Measurements from ENCODE around the gene EIF5B.
"Not testable (repeated sequence)": the region's sequence is repeated elsewhere in the genome, so short reads cannot be mapped to it uniquely, and the experiment has no call there.

Gene EIF5B, protein sequence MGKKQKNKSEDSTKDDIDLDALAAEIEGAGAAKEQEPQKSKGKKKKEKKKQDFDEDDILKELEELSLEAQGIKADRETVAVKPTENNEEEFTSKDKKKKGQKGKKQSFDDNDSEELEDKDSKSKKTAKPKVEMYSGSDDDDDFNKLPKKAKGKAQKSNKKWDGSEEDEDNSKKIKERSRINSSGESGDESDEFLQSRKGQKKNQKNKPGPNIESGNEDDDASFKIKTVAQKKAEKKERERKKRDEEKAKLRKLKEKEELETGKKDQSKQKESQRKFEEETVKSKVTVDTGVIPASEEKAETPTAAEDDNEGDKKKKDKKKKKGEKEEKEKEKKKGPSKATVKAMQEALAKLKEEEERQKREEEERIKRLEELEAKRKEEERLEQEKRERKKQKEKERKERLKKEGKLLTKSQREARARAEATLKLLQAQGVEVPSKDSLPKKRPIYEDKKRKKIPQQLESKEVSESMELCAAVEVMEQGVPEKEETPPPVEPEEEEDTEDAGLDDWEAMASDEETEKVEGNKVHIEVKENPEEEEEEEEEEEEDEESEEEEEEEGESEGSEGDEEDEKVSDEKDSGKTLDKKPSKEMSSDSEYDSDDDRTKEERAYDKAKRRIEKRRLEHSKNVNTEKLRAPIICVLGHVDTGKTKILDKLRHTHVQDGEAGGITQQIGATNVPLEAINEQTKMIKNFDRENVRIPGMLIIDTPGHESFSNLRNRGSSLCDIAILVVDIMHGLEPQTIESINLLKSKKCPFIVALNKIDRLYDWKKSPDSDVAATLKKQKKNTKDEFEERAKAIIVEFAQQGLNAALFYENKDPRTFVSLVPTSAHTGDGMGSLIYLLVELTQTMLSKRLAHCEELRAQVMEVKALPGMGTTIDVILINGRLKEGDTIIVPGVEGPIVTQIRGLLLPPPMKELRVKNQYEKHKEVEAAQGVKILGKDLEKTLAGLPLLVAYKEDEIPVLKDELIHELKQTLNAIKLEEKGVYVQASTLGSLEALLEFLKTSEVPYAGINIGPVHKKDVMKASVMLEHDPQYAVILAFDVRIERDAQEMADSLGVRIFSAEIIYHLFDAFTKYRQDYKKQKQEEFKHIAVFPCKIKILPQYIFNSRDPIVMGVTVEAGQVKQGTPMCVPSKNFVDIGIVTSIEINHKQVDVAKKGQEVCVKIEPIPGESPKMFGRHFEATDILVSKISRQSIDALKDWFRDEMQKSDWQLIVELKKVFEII

GRCh38 chr2:99337113-99338028 lies at the start of gene EIF5B:
Gene EIF5B (plus strand): TSS chr2:99337389. CDS start chr2:99337555, 166 bp downstream.
- DNase-seq (ENCODE audit: low read depth, low spot score), result peak; percentile 95
- H3K4me1 ChIP-seq (ENCODE audit: insufficient read depth, insufficient read length), result no peaks in the 10 kb centered on the region
- H3K27me3 ChIP-seq (ENCODE audit: insufficient read depth, insufficient read length), result no peaks in the 10 kb centered on the region
- H3K9me3 ChIP-seq (ENCODE audit: insufficient read depth, low read length), result no peaks in the 10 kb centered on the region
- no peak for TF ChIP-seq SUZ12 (IDR thresholded peaks at IDR 0.05; ENCODE audit: extremely low read depth, insufficient read depth, insufficient read length)
- no peak for TF ChIP-seq YY1 (IDR thresholded peaks at IDR 0.05; ENCODE audit: insufficient read depth, insufficient read length)
- peaks cover 20% of the 10 kb centered on the region for H3K36me3 ChIP-seq (ENCODE audit: insufficient read depth, insufficient read length, low read length)
- peak within 1 kb of the TSS; percentile 96 for H3K9ac ChIP-seq (ENCODE audit: insufficient read length, low read depth)
- H3K4me3 ChIP-seq (ENCODE audit: insufficient read length, low read depth), result peak within 1 kb of the TSS; percentile 96

DNA sequence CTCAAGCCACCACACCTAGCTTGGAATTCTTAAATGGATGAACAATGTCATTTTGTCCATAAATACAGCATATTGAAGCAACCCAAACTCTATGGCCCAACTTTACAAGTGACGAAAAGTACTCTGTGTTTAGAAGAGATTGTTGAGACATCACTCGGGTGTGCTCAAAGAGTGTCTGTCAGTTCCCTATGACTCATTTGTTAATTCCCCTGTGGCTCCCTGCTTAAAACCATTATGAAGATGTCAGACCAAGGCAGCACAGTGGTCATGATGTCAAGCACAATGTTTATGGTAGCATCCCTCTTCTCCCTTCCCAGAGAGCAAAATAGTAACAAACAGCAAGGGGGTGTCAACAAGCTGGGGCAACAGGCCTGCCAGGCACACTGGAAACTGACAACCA lies 39.2 kb upstream of the EIF5B start:
- Histone ChIP-seq H3K36me3 (ENCODE audit: insufficient read depth, insufficient read length, low read length) (peaks cover 9% of the 10 kb centered on the region), H3K27me3 (ENCODE audit: insufficient read depth, insufficient read length) (no peaks in the 10 kb centered on the region), H3K4me3 (ENCODE audit: insufficient read length, low read depth) (no peak overlapping the region), H3K9me3 (ENCODE audit: insufficient read depth, low read length) (peaks cover 4% of the 10 kb centered on the region; the same call in 1 of the 2 replicates), H3K9ac (ENCODE audit: insufficient read length, low read depth) (no peak overlapping the region), H3K4me1 (ENCODE audit: insufficient read depth, insufficient read length) (no peaks in the 10 kb centered on the region)
- DNase-seq (ENCODE audit: low read depth, low spot score), result no peak
- TF ChIP-seq SUZ12 (IDR thresholded peaks at IDR 0.05; ENCODE audit: extremely low read depth, insufficient read depth, insufficient read length) (no peak), YY1 (IDR thresholded peaks at IDR 0.05; ENCODE audit: insufficient read depth, insufficient read length) (no peak), ZNF274 (IDR thresholded peaks at IDR 0.05; ENCODE audit: low read depth, low read length) (no peak)

- H3K4me1 ChIP-seq (ENCODE audit: insufficient read depth, insufficient read length), result no peaks in the 10 kb centered on the region
- H3K4me3 ChIP-seq (ENCODE audit: insufficient read length, low read depth), result no peak overlapping the region
- H3K36me3 ChIP-seq (ENCODE audit: insufficient read depth, insufficient read length, low read length), result peaks cover 18% of the 10 kb centered on the region
- TF ChIP-seq ZNF274 (IDR thresholded peaks at IDR 0.05; ENCODE audit: low read depth, low read length), result no peak
- TF ChIP-seq YY1 (IDR thresholded peaks at IDR 0.05; ENCODE audit: insufficient read depth, insufficient read length), result no peak
- TF ChIP-seq SUZ12 (IDR thresholded peaks at IDR 0.05; ENCODE audit: extremely low read depth, insufficient read depth, insufficient read length), result no peak
- no peak for DNase-seq (ENCODE audit: low read depth, low spot score)
- no peaks in the 10 kb centered on the region for H3K27me3 ChIP-seq (ENCODE audit: insufficient read depth, insufficient read length)
- peaks cover 4% of the 10 kb centered on the region; the same call in 1 of the 2 replicates for H3K9me3 ChIP-seq (ENCODE audit: insufficient read depth, low read length)
- H3K9ac ChIP-seq (ENCODE audit: insufficient read length, low read depth), result no peak overlapping the region
These were observed 37.6 kb upstream of the EIF5B start for GRCh38 chr2:99299580-99299979.

DNA sequence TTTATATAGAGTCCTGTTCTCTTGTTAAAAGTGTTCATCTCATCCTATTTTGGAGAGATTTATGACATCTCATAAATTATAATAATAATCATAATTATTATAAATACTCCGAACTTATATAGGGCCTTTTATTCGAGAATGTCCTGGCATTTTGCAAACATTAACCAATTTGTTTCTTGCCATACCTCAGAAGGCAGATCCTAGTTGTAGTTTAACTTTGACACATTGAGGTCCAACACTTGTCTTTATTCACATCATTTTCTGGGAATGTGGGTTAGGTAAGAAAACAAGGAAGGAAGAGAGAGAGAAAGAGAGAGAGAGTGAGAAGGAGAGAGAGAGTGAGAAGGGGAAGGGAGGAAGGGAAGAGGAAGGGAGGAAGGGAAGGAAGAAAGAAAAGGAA lies 36.1 kb upstream of the EIF5B start, which contains the start of gene LYG1:
Gene LYG1, minus strand, starts transcription at position 101 of the 400 bp plus-strand sequence. CDS start 5,527 bp downstream, outside the sequence.
- H3K36me3 ChIP-seq (ENCODE audit: insufficient read depth, insufficient read length, low read length), result peaks cover 19% of the 10 kb centered on the region
- not testable (repeated sequence) for H3K9me3 ChIP-seq (ENCODE audit: insufficient read depth, low read length); DNase-seq (ENCODE audit: low read depth, low spot score); H3K4me3 ChIP-seq (ENCODE audit: insufficient read length, low read depth); H3K9ac ChIP-seq (ENCODE audit: insufficient read length, low read depth); H3K4me1 ChIP-seq (ENCODE audit: insufficient read depth, insufficient read length); H3K27me3 ChIP-seq (ENCODE audit: insufficient read depth, insufficient read length)

DNA sequence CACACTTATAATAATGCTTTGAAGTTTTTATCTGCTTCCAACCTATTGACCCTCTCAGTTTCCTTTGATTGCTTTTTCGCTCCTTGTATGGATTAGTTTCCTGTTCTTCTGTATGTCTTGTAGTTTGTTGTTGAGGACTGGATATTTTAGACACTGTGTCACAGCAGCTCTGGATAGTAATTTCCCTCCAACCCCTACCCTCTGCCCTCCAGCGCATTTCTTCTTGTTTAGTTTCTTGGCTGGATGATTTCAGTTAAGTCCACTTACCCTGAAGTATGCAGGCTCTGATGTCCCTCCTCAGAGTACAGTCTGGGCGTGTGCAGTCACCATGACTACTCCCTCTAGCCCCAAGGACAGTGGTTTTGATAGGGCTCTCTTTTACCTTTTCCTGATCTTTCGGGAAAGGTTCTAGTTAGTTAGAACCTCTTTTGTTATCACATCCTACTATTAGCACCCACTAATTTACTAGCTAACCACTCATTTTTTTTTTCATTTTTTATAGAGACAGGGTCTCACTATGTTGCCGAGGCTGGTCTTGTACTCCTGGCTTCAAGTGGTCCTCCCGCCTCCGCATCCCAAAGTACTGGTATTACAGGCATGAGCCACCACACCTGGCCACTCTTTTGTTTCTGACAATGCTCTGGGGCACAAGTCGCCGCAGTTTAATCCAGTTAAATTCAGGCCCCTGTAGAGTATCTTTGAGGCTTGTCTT lies 19.9 kb upstream of the EIF5B start:
- H3K9ac ChIP-seq (ENCODE audit: insufficient read length, low read depth), result no peak overlapping the region
- H3K4me1 ChIP-seq (ENCODE audit: insufficient read depth, insufficient read length), result no peaks in the 10 kb centered on the region
- H3K27me3 ChIP-seq (ENCODE audit: insufficient read depth, insufficient read length), result no peaks in the 10 kb centered on the region
- peaks cover 49% of the 10 kb centered on the region for H3K36me3 ChIP-seq (ENCODE audit: insufficient read depth, insufficient read length, low read length)
- DNase-seq (ENCODE audit: low read depth, low spot score), result no peak
- no peak for TF ChIP-seq SUZ12 (IDR thresholded peaks at IDR 0.05; ENCODE audit: extremely low read depth, insufficient read depth, insufficient read length)
- TF ChIP-seq YY1 (IDR thresholded peaks at IDR 0.05; ENCODE audit: insufficient read depth, insufficient read length), result no peak
- TF ChIP-seq ZNF274 (IDR thresholded peaks at IDR 0.05; ENCODE audit: low read depth, low read length), result no peak
- no peak overlapping the region for H3K4me3 ChIP-seq (ENCODE audit: insufficient read length, low read depth)
- H3K9me3 ChIP-seq (ENCODE audit: insufficient read depth, low read length), result no peaks in the 10 kb centered on the region

DNA sequence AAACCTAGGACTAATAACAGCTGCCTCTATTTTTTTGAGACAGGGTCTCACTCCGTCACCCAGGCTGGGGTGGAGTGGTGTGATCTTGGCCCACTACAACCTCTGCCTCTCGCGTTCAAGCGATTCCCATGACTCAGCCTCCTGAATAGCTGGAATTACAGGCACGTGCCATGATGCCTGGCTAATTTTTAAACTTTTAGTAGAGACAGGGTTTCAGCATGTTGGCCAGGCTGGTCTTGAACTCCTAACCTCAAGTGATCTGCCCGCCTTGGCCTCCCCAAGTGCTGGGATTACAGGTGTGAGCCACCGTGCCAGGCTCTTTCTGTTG lies 19.4 kb upstream of the EIF5B start:
- not testable (repeated sequence) for H3K27me3 ChIP-seq (ENCODE audit: insufficient read depth, insufficient read length); H3K9ac ChIP-seq (ENCODE audit: insufficient read length, low read depth); DNase-seq (ENCODE audit: low read depth, low spot score); H3K4me1 ChIP-seq (ENCODE audit: insufficient read depth, insufficient read length); H3K9me3 ChIP-seq (ENCODE audit: insufficient read depth, low read length); H3K4me3 ChIP-seq (ENCODE audit: insufficient read length, low read depth)
- H3K36me3 ChIP-seq (ENCODE audit: insufficient read depth, insufficient read length, low read length), result peaks cover 54% of the 10 kb centered on the region

Measured in NT2/D1 (cell line).